ENCODE results near the gene ADO.

- TF ChIP-seq CTCF (IDR thresholded peaks at IDR 0.05; ENCODE audit: low read depth, low read length): no peak
- TF ChIP-seq EZH2phosphoT487 (IDR thresholded peaks at IDR 0.05; ENCODE audit: low read depth): no peak
Observed at GRCh38 chr10:62829622-62830021, 25.1 kb downstream of the ADO start.

Measured in OCI-LY3 (cell line).